ENCODE measurements around the gene PARVB.

Gene PARVB

GRCh38 chr22:44180706-44181032, 156.6 kb downstream of the PARVB start, which contains the start of gene PARVG:
Gene PARVG, plus strand, starts transcription at chr22:44180925. Its CDS starts 2,405 bp downstream, at chr22:44183330.
- POLR2A ChIA-PET: no interaction called here
- no peaks in the 10 kb centered on the region for H3K9me3 ChIP-seq (ENCODE audit: control insufficient read depth, insufficient read depth, low read depth, low read length)
- H3K4me1 ChIP-seq (ENCODE audit: control insufficient read depth, insufficient read depth, low read length): peaks cover 10% of the 10 kb centered on the region
- no peaks in the 10 kb centered on the region for H3K36me3 ChIP-seq (ENCODE audit: control insufficient read depth in 2 of 2, insufficient read depth in 1 of 2, low read length in 2 of 2)
- no peak within 1 kb of the TSS for H3K4me3 ChIP-seq (ENCODE audit: low read depth, low read length)
- CTCF ChIA-PET: no interaction called here
- TF ChIP-seq HOXD13 (CRISPR knock-in tag; IDR thresholded peaks at IDR 0.05; ENCODE audit: borderline replicate concordance) (no peak), PBX3 (CRISPR knock-in tag; IDR thresholded peaks at IDR 0.05) (no peak), ZSCAN23 (tag by site-specific recombination; IDR thresholded peaks at IDR 0.05) (no peak), ZNF837 (tag by site-specific recombination; IDR thresholded peaks at IDR 0.05) (no peak), ZNF266 (tag by site-specific recombination; IDR thresholded peaks at IDR 0.05; ENCODE audit: low read depth) (no peak), ZNF513 (tag by site-specific recombination; IDR thresholded peaks at IDR 0.05) (no peak), PRDM2 (tag by site-specific recombination; IDR thresholded peaks at IDR 0.05; ENCODE audit: borderline replicate concordance) (no peak), ZBTB49 (tag by site-specific recombination; IDR thresholded peaks at IDR 0.05; ENCODE audit: low read depth) (no peak), ZNF174 (tag by site-specific recombination; IDR thresholded peaks at IDR 0.05) (no peak), IKZF3 (tag by site-specific recombination; IDR thresholded peaks at IDR 0.05) (no peak), ZNF501 (tag by site-specific recombination; IDR thresholded peaks at IDR 0.05) (no peak), SCRT2 (tag by site-specific recombination; IDR thresholded peaks at IDR 0.05) (peak; percentile 87), PRDM4 (tag by site-specific recombination; IDR thresholded peaks at IDR 0.05) (no peak), ZNF146 (tag by site-specific recombination; IDR thresholded peaks at IDR 0.05) (no peak), SCRT1 (tag by site-specific recombination; IDR thresholded peaks at IDR 0.05; ENCODE audit: borderline replicate concordance) (peak; percentile 68; the same call in 1 of the 2 replicates), GLIS1 (tag by site-specific recombination; IDR thresholded peaks at IDR 0.05) (no peak), ZNF785 (tag by site-specific recombination; IDR thresholded peaks at IDR 0.05) (no peak)
- no peak within 1 kb of the TSS for H3K27ac ChIP-seq (ENCODE audit: extremely low read depth, low read depth, low read length)

All from HEK293 (cell line).